ENCODE results near the gene GALNT18. TPM values are rescaled to one million over a fixed set of nuclear protein-coding genes. Genes with fewer than 3 reads are reported as not detected.
"Not testable (repeated sequence)": the region's sequence is repeated elsewhere in the genome, so short reads cannot be mapped to it uniquely, and the experiment has no call there.

Gene GALNT18
- total RNA-seq, 2 experiments from 2014 or later = 3.6 to 3.8 TPM

DNA sequence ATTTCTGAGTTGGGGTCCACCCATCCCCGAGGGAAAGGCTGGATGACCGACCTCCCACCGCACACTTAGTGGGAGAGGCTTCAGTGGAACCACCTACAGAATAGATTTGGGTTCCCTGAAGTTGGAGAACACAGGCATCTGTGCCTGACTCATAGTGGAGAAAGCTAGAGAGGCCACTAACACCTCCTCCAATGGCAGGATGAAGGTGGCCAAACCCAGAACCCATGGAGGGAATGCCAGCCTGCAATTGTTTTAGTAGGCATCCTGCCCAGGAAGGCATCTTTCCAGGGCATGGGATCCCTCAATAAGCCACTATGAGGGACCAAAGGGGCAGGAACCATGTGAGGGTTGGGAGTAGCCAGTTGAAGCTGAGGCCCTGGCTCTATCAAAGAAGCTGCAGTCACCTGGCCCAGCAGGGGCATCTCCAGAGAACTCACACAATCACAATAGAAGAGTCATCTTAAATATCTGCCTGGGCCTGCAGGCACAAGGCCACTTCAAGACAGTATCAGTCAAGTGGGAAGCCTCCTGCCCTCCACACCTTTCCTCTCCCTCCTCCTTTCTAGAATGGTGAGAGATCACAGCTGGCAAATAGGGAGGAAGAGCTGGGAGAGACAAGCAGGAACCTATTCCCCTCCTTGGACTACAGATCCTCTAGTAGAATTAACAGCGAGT, 144.7 kb downstream of the GALNT18 start:
- ChIA-PET POLR2A (no interaction called here), CTCF (no interaction called here)

DNA sequence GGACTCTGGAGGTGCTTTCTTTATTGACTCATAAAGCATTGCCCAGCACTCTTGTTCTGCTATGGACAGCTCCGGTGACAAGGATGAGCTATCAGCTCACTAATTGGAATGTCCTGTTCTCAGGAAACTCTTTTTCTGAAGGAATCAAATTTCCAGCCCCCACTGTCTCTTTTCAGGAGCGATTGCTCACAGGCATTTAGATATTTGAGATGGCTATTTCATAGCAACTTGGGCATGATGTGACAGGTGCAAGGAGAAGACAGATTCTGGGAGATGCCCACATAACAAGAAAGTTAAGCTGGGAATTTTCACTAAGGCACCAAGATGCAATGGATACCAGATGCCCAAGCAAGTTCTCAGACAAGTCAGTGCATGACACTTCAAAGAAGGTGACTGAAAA, 145.3 kb downstream of the GALNT18 start:
- CTCF ChIA-PET = no interaction called here
- POLR2A ChIA-PET = no interaction called here

DNA sequence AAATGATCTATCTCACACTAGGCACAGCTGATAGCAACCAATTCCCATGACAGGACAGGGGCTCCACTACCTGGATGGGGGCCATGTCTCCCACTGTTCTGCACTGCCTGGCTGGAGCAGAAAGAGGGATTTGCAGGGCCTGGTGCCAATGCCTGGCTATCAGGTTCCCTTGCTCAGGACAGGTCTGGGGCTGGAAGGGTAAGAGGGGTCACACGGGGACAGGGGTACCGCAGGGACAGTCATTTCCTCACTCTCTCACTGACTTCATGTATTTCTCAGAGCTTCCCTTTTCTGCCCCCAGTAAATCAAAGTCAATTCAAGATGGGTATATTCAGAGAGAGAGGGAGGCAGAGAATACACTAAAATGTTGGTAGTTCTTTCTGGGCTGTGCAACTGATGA, 149.7 kb downstream of the GALNT18 start:
- CTCF ChIA-PET = no interaction called here
- POLR2A ChIA-PET = no interaction called here

DNA sequence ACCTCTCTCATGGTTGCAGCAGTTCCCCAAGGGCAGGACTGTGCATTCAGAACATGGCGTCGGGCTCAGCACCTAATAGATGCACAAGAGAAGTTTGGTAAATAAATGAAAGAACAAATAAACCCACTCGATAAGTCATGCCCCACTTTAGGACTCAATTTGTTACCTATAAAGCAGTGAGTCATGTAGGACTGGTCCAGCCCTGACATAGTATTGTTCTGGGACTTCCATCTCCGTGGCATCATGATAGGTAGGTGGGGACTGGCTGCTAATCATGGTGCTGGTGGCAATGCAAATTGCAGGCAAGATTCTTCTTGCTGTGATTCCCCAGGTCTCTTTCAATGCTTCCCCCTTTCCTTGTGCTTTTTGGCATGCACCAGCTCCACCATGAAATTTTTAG, 150.6 kb downstream of the GALNT18 start:
- ChIA-PET POLR2A (no interaction called here), CTCF (no interaction called here)

DNA sequence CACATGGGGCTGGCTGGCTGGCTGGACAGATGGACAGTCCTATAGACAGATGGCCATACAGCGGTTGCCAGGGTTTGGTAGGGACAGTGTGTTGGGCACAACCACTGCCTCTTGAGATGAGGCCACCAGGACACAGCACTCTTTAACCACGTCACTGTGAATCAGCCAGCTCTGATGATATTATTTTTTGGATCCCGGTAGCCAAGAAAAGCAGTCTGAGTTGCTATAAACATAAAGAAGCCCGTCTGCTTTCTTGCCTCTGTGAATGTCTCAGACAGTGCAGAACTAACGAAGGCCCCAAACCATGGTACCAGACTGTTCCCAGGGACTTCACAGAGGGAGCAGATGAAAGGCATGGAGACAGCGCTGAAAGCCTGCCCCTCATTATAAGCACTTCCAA, 152.9 kb downstream of the GALNT18 start:
- ChIA-PET POLR2A (no interaction called here), CTCF (interaction anchor here (1.0 kb wide), 1 partner anchor 9 kb away, joined by 3 read pairs; no protein-coding TSS in a partner anchor)

- CTCF ChIA-PET = no interaction called here
- POLR2A ChIA-PET = no interaction called here
These were observed 154.5 kb downstream of the GALNT18 start for GRCh38 chr11:11467312-11467711.

DNA sequence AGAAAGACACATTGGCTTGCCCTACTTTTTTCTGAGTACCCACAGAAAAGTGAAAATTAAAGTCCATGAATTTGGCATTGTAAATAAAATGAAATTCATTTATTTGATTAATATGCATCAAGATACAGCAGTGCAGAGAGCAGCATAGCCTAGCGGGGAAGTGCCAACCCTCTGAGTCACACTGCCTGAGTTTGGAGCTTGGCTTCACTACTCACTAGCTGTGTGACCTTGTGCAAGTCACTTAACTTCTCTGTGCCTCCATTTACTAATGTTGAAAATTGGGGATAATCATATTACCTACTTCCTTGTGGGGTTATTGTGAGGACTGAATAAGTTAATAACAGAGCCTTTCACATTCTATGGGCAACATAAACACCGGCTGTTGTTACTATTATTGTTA, 157.2 kb downstream of the GALNT18 start:
- CTCF ChIA-PET = no interaction called here
- POLR2A ChIA-PET = no interaction called here

- ChIA-PET POLR2A (interaction anchor here (0.7 kb wide), 1 partner anchor 960 kb away, joined by 3 read pairs; no protein-coding TSS in a partner anchor), CTCF (no interaction called here)
These were observed 158.4 kb downstream of the GALNT18 start for GRCh38 chr11:11463405-11463804.

- ChIA-PET POLR2A (no interaction called here), CTCF (no interaction called here)
These were observed 160.3 kb downstream of the GALNT18 start for GRCh38 chr11:11461473-11461872.

GRCh38 chr11:11459578-11459977, 162.2 kb downstream of the GALNT18 start:
- ChIA-PET CTCF (interaction anchor here (1.3 kb wide), 1 partner anchor 10 kb away, joined by 3 read pairs; no protein-coding TSS in a partner anchor), POLR2A (no interaction called here)

- CTCF ChIA-PET = no interaction called here
- POLR2A ChIA-PET = no interaction called here
These were observed 163.3 kb downstream of the GALNT18 start for GRCh38 chr11:11458485-11458884.

- CTCF ChIA-PET = no interaction called here
These were observed 163.8 kb downstream of the GALNT18 start for GRCh38 chr11:11458001-11458400.

GRCh38 chr11:11456866-11457265, 164.9 kb downstream of the GALNT18 start:
- ChIA-PET POLR2A (no interaction called here), CTCF (no interaction called here)

More at GRCh38 chr11:11458001-11458400, 163.8 kb downstream of the GALNT18 start:
- POLR2A ChIA-PET = no interaction called here

DNA sequence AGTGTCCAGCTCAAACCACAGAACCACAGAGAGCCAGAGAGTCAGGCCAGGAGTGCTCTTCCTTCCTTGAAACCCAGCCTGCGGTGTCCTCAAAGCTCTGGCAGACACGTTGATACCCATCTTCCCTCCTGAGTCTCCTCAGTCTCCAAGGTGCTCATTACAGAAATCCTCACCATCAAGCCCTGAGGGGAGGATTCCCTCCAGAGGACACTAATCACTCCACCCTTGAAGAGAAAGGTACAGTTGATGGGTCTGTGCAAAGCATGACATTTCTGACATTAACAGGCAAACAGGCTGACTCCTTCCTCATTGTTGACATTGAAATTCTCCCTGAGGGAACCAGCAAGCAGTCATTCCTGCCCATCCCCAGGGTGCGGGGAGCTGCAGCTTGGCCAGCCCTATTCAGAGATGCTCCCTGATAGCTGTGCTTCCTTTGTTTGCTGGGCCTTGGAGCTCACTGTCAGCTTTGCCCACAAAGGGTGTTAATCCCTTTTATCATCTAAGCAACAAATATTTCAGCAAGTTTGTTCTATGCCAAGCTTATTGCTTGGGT, 167.1 kb downstream of the GALNT18 start:
- CTCF ChIA-PET = no interaction called here
- POLR2A ChIA-PET = no interaction called here

DNA sequence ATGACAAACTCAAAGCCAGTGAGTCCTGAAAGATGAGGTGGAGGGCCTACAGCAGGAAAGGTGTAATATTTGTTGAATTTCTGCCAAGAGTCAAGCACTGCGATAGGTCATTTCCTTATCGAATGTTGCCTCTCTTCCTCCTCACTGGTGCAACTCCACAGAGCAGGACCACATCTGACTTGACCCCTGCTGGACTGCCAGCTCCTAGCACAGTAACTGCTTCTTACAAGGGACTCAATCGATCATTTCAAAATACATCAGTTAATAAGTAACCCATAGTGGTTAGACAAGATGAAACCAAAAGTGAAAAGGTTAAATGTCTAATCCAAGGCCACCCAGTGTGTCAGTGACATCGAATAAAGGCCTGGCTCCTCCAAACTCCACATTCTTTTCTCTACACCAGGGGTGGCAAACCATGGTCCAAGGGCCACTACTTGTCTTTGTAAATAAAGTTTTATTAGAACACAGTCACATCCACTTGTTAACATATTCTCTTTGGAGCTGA, 170.3 kb downstream of the GALNT18 start:
- ChIA-PET CTCF (no interaction called here), POLR2A (no interaction called here)

DNA sequence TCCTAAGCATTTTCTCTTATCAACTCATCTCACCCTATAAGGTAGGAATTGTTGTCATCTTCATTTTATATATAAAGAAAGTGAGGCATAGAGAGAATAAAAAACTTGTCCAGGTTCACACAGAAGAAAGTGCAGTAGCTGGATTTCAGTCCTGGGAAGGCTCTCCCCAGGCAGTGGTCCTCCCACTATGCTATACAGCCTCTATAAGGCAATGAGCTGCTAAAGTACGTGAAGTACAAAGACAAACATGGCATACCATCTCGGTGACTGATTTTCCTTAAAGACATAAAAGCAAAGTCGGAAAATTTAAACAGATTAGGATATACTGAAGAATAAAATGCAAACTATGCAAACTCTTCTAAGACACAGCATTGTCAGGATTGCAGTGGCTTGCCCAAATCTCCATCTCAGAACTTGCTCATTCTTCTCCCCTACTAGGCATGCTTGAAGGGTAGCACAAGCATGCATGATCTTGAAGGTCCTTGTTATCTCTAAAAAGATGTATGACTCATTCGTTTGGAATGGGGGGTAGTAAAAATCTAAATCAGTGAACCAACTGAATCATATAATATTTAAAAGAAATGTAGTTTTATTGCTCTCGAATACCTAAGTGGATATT, 171.0 kb downstream of the GALNT18 start:
- POLR2A ChIA-PET = no interaction called here
- CTCF ChIA-PET = no interaction called here

DNA sequence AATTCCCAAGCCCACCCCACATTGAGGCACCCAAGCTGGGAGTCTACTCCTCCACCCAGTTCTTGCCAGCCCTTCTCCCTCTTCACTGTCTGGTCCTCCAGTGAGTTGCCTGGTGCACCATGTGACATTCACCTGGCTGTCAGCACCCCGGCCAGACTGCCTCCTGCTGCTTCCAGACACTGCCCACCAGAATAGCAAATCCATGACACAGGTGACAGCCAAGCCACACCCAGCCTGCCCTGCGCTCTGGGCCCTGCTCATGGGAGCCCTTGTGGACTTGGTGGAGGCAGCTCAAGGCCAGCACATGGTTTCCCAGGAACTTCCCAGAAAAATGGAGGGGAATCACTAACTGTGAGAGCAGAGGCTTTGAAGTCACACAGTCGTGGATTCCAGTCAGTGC, 172.5 kb downstream of the GALNT18 start:
- CTCF ChIA-PET = no interaction called here
- POLR2A ChIA-PET = no interaction called here

- POLR2A ChIA-PET = no interaction called here
- CTCF ChIA-PET = no interaction called here
These were observed 173.2 kb downstream of the GALNT18 start for GRCh38 chr11:11448626-11449025.

GRCh38 chr11:11447601-11448000, 174.2 kb downstream of the GALNT18 start:
- CTCF ChIA-PET, POLR2A ChIA-PET: not testable (repeated sequence)

DNA sequence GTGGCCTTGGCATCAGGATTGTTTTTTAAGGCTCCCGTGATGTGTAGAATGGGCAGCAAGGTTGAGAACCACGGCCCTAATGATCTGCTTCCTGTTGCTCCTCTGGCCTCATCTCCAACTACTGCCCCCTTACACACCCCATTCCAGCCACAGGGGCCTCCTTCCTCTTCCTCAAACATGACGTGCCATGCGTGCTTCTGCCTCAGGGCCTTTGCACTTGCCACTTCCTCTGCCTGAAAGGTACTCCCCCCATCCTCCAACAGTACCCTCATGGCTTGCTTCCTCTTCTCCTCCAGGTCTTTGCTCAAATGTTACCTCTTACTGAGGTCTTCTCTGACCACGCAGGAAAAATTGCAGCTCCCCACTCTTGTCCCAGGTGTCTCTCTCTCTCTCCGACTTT, 174.8 kb downstream of the GALNT18 start:
- ChIA-PET POLR2A (no interaction called here), CTCF (no interaction called here)

DNA sequence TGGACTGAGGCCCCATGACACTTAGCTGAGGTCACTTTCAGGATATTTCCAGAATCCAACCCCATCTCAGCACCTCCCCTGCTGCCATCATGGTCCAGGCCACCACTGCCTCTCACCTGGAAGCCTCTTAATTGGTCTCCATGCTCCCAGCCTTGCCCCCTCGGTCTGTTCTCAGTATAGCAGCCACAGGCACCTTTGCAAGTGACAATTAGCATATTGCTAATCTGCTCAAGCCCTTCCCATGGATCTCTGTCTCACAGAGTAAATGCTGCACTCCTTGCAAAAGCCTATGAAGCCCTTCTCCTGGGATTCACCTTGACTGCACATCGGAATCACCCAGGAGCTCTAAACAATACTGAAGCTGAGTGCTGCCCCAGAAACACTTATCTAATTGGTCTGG, 175.2 kb downstream of the GALNT18 start:
- POLR2A ChIA-PET = no interaction called here
- CTCF ChIA-PET = no interaction called here
